Measurements from ENCODE around the gene SLC7A14. TPM values are rescaled to one million over a fixed set of nuclear protein-coding genes. Genes with fewer than 3 reads are reported as not detected.

SLC7A14 gene
- total RNA-seq, 5 donors from 2014 or later (not counting 1 experiment from before 2014, with no cell fraction given): not detected

- no peak for DNase-seq
- H3K4me1 ChIP-seq (ENCODE audit: control insufficient read depth in 1 of 2, extremely low read depth in 1 of 2, insufficient read depth in 2 of 2, low read length in 2 of 2): peaks cover 0 to 19% of the 10 kb centered on the region in 2 experiments
- CTCF ChIA-PET: no interaction called here
- Mint-ChIP-seq H3K27me3 (peaks cover 28 to 36% of the 10 kb centered on the region in 2 donors), H3K36me3 (no peaks in the 10 kb centered on the region), H3K27ac (no peak overlapping the region), H3K4me3 (no peak overlapping the region), H3K9me3 (no peaks in the 10 kb centered on the region), H3K4me1 (peaks cover 13 to 21% (median 19%) of the 10 kb centered on the region in 3 donors)
- no peak for ATAC-seq (replicated peaks in 1 of 4)
- no peaks in the 10 kb centered on the region for H3K9me3 ChIP-seq
- POLR2A ChIA-PET: no interaction called here
- H3K4me3 ChIP-seq (ENCODE audit: control insufficient read depth in 1 of 2, extremely low read depth in 1 of 2, low read length in 1 of 2): no peak overlapping the region
- WGBS (ENCODE audit: insufficient coverage): 86% methylated on average over 1 of the region's 2 CpGs
- no peak overlapping the region for H3K27ac ChIP-seq (ENCODE audit: low read length)
- H3K36me3 ChIP-seq (ENCODE audit: control insufficient read depth in 2 of 2, extremely low read depth in 1 of 2, insufficient read depth in 1 of 2, low read length in 1 of 2): no peaks in the 10 kb centered on the region
- H3K27me3 ChIP-seq (replicated peaks in 1 of 2; ENCODE audit: control insufficient read depth in 2 of 2, extremely low read depth in 1 of 2, insufficient read depth in 2 of 2, low read length in 1 of 2): peaks cover 12 to 40% of the 10 kb centered on the region in 2 experiments
These were observed 164.1 kb downstream of the SLC7A14 start for GRCh38 chr3:170421758-170422157.

GRCh38 chr3:170421111-170421641, 164.7 kb downstream of the SLC7A14 start:
- Histone ChIP-seq H3K4me3 (ENCODE audit: control insufficient read depth in 1 of 2, extremely low read depth in 1 of 2, low read length in 1 of 2) (no peak overlapping the region), H3K4me1 (ENCODE audit: control insufficient read depth in 1 of 2, extremely low read depth in 1 of 2, insufficient read depth in 2 of 2, low read length in 2 of 2) (peaks cover 0 to 19% of the 10 kb centered on the region in 2 experiments), H3K27me3 (replicated peaks in 1 of 2; ENCODE audit: control insufficient read depth in 2 of 2, extremely low read depth in 1 of 2, insufficient read depth in 2 of 2, low read length in 1 of 2) (peaks cover 12 to 40% of the 10 kb centered on the region in 2 experiments), H3K9me3 (no peaks in the 10 kb centered on the region), H3K27ac (ENCODE audit: low read length) (no peak overlapping the region), H3K36me3 (ENCODE audit: control insufficient read depth in 2 of 2, extremely low read depth in 1 of 2, insufficient read depth in 1 of 2, low read length in 1 of 2) (no peaks in the 10 kb centered on the region)
- WGBS (ENCODE audit: insufficient coverage): 89% methylated on average over 6 of the region's 12 CpGs
- Mint-ChIP-seq H3K9me3 (no peaks in the 10 kb centered on the region), H3K4me1 (peaks cover 13 to 21% (median 19%) of the 10 kb centered on the region in 3 donors), H3K27me3 (peaks cover 34 to 40% of the 10 kb centered on the region in 2 donors), H3K36me3 (no peaks in the 10 kb centered on the region), H3K27ac (no peak overlapping the region), H3K4me3 (no peak overlapping the region)
- no peak for DNase-seq
- POLR2A ChIA-PET: no interaction called here
- CTCF ChIA-PET: no interaction called here
- no peak for ATAC-seq (replicated peaks in 1 of 4)

GRCh38 chr3:170420307-170420821, 165.5 kb downstream of the SLC7A14 start:
- peaks cover 36 to 43% of the 10 kb centered on the region in 2 donors for H3K27me3 Mint-ChIP-seq
- ATAC-seq (replicated peaks in 1 of 4): no peak
- Histone ChIP-seq H3K27me3 (replicated peaks in 1 of 2; ENCODE audit: control insufficient read depth in 2 of 2, extremely low read depth in 1 of 2, insufficient read depth in 2 of 2, low read length in 1 of 2) (peaks cover 12 to 40% of the 10 kb centered on the region in 2 experiments), H3K4me3 (ENCODE audit: control insufficient read depth in 1 of 2, extremely low read depth in 1 of 2, low read length in 1 of 2) (no peak overlapping the region), H3K9me3 (no peaks in the 10 kb centered on the region), H3K27ac (ENCODE audit: low read length) (no peak overlapping the region), H3K4me1 (ENCODE audit: control insufficient read depth in 1 of 2, extremely low read depth in 1 of 2, insufficient read depth in 2 of 2, low read length in 2 of 2) (peaks cover 0 to 19% of the 10 kb centered on the region in 2 experiments), H3K36me3 (ENCODE audit: control insufficient read depth in 2 of 2, extremely low read depth in 1 of 2, insufficient read depth in 1 of 2, low read length in 1 of 2) (no peaks in the 10 kb centered on the region)
- 52% methylated on average over 7 of the region's 17 CpGs for WGBS (ENCODE audit: insufficient coverage)
- no peak for DNase-seq
- H3K4me3 Mint-ChIP-seq: peak overlapping the region in 2 of 3 donors; percentile 52 to 68
- H3K36me3 Mint-ChIP-seq: no peaks in the 10 kb centered on the region
- POLR2A ChIA-PET: interaction anchor here in 1 of 2 donors (0.6 kb wide), 1 partner anchor 16 kb away, joined by 14 read pairs; no protein-coding TSS in a partner anchor
- no peak overlapping the region for H3K27ac Mint-ChIP-seq
- CTCF ChIA-PET: no interaction called here
- peaks cover 13 to 21% (median 19%) of the 10 kb centered on the region in 3 donors for H3K4me1 Mint-ChIP-seq
- H3K9me3 Mint-ChIP-seq: no peaks in the 10 kb centered on the region

GRCh38 chr3:170419557-170420087, 166.3 kb downstream of the SLC7A14 start:
- Histone ChIP-seq H3K9me3 (no peaks in the 10 kb centered on the region), H3K4me1 (ENCODE audit: control insufficient read depth in 1 of 2, extremely low read depth in 1 of 2, insufficient read depth in 2 of 2, low read length in 2 of 2) (peaks cover 0 to 19% of the 10 kb centered on the region in 2 experiments), H3K4me3 (ENCODE audit: control insufficient read depth in 1 of 2, extremely low read depth in 1 of 2, low read length in 1 of 2) (peak overlapping the region in 1 of 2 donors; percentile 60), H3K27me3 (replicated peaks in 1 of 2; ENCODE audit: control insufficient read depth in 2 of 2, extremely low read depth in 1 of 2, insufficient read depth in 2 of 2, low read length in 1 of 2) (peaks cover 12 to 40% of the 10 kb centered on the region in 2 experiments), H3K36me3 (ENCODE audit: control insufficient read depth in 2 of 2, extremely low read depth in 1 of 2, insufficient read depth in 1 of 2, low read length in 1 of 2) (no peaks in the 10 kb centered on the region), H3K27ac (ENCODE audit: low read length) (no peak overlapping the region)
- ATAC-seq (replicated peaks in 1 of 4) (peak; percentile 19 to 46 (median 26)), DNase-seq (no peak)
- H3K27ac Mint-ChIP-seq: no peak overlapping the region
- POLR2A ChIA-PET: no interaction called here
- peaks cover 36 to 43% of the 10 kb centered on the region in 2 donors for H3K27me3 Mint-ChIP-seq
- CTCF ChIA-PET: no interaction called here
- no peaks in the 10 kb centered on the region for H3K36me3 Mint-ChIP-seq
- WGBS (ENCODE audit: insufficient coverage): 7% methylated on average over 57 of the region's 58 CpGs
- peak overlapping the region in 1 of 3 donors; percentile 82 for H3K4me3 Mint-ChIP-seq
- peaks cover 13 to 21% (median 19%) of the 10 kb centered on the region in 3 donors for H3K4me1 Mint-ChIP-seq
- H3K9me3 Mint-ChIP-seq: no peaks in the 10 kb centered on the region

- Mint-ChIP-seq H3K27ac (peak within 1 kb of the TSS in 1 of 2 donors; percentile 77), H3K4me1 (peaks cover 13 to 21% (median 19%) of the 10 kb centered on the region in 3 donors), H3K4me3 (peak within 1 kb of the TSS; percentile 73 to 82 (median 79)), H3K27me3 (peaks cover 36 to 41% of the 10 kb centered on the region in 2 donors), H3K36me3 (no peaks in the 10 kb centered on the region), H3K9me3 (no peaks in the 10 kb centered on the region)
- ATAC-seq (replicated peaks in 1 of 4): peak in 2 of 4 experiments; percentile 16 to 34
- H3K4me3 ChIP-seq (ENCODE audit: control insufficient read depth in 1 of 2, extremely low read depth in 1 of 2, low read length in 1 of 2): peak within 1 kb of the TSS in 1 of 2 donors; percentile 60
- 10% methylated on average over 74 of the region's 79 CpGs for WGBS (ENCODE audit: insufficient coverage)
- H3K27ac ChIP-seq (ENCODE audit: low read length): no peak within 1 kb of the TSS
- ChIA-PET CTCF (interaction anchor here in 1 of 2 donors (0.5 kb wide), 1 partner anchor 110 kb away, joined by 10 read pairs; no protein-coding TSS in a partner anchor), POLR2A (no interaction called here)
- H3K9me3 ChIP-seq: no peaks in the 10 kb centered on the region
- no peak for DNase-seq
- no peaks in the 10 kb centered on the region for H3K36me3 ChIP-seq (ENCODE audit: control insufficient read depth in 2 of 2, extremely low read depth in 1 of 2, insufficient read depth in 1 of 2, low read length in 1 of 2)
- H3K27me3 ChIP-seq (replicated peaks in 1 of 2; ENCODE audit: control insufficient read depth in 2 of 2, extremely low read depth in 1 of 2, insufficient read depth in 2 of 2, low read length in 1 of 2): peaks cover 12 to 40% of the 10 kb centered on the region in 2 experiments
- peaks cover 0 to 19% of the 10 kb centered on the region in 2 experiments for H3K4me1 ChIP-seq (ENCODE audit: control insufficient read depth in 1 of 2, extremely low read depth in 1 of 2, insufficient read depth in 2 of 2, low read length in 2 of 2)
These were observed 167.2 kb downstream of the SLC7A14 start, which contains the start of gene CLDN11 for GRCh38 chr3:170418422-170419398. Gene CLDN11, plus strand, starts transcription at chr3:170418868. Its CDS starts 199 bp downstream, at chr3:170419067.

- H3K27me3 ChIP-seq (replicated peaks in 1 of 2; ENCODE audit: control insufficient read depth in 2 of 2, extremely low read depth in 1 of 2, insufficient read depth in 2 of 2, low read length in 1 of 2): peaks cover 12 to 37% of the 10 kb centered on the region in 2 experiments
These were observed 168.8 kb downstream of the SLC7A14 start for GRCh38 chr3:170417090-170417489.

More at GRCh38 chr3:170417090-170417489, 168.8 kb downstream of the SLC7A14 start:
- H3K9me3 ChIP-seq: no peaks in the 10 kb centered on the region
- ATAC-seq (replicated peaks in 1 of 4): no peak
- H3K4me3 Mint-ChIP-seq: no peak overlapping the region
- peaks cover 13 to 21% (median 19%) of the 10 kb centered on the region in 3 donors for H3K4me1 Mint-ChIP-seq
- POLR2A ChIA-PET: no interaction called here
- CTCF ChIA-PET: interaction anchor here in 1 of 2 donors (0.6 kb wide), 1 partner anchor 1567 kb away, joined by 4 read pairs; no protein-coding TSS in a partner anchor
- H3K36me3 ChIP-seq (ENCODE audit: control insufficient read depth in 2 of 2, extremely low read depth in 1 of 2, insufficient read depth in 1 of 2, low read length in 1 of 2): no peaks in the 10 kb centered on the region
- H3K4me1 ChIP-seq (ENCODE audit: control insufficient read depth in 1 of 2, extremely low read depth in 1 of 2, insufficient read depth in 2 of 2, low read length in 2 of 2): peaks cover 0 to 19% of the 10 kb centered on the region in 2 experiments
- no peak overlapping the region for H3K27ac Mint-ChIP-seq
- no CpG with 5 or more reads among the region's 1 CpG for WGBS (ENCODE audit: insufficient coverage)
- no peaks in the 10 kb centered on the region for H3K9me3 Mint-ChIP-seq
- no peaks in the 10 kb centered on the region for H3K36me3 Mint-ChIP-seq
- peaks cover 36 to 41% of the 10 kb centered on the region in 2 donors for H3K27me3 Mint-ChIP-seq
- no peak overlapping the region for H3K4me3 ChIP-seq (ENCODE audit: control insufficient read depth in 1 of 2, extremely low read depth in 1 of 2, low read length in 1 of 2)
- no peak for DNase-seq
- no peak overlapping the region for H3K27ac ChIP-seq (ENCODE audit: low read length)
